Measurements from ENCODE around the gene PTPN1. TPM values are rescaled to one million over a fixed set of nuclear protein-coding genes. Genes with fewer than 3 reads are reported as not detected.

The PTPN1 gene
- total RNA-seq, 1 experiment from 2014 or later, result 30.8 TPM

DNA sequence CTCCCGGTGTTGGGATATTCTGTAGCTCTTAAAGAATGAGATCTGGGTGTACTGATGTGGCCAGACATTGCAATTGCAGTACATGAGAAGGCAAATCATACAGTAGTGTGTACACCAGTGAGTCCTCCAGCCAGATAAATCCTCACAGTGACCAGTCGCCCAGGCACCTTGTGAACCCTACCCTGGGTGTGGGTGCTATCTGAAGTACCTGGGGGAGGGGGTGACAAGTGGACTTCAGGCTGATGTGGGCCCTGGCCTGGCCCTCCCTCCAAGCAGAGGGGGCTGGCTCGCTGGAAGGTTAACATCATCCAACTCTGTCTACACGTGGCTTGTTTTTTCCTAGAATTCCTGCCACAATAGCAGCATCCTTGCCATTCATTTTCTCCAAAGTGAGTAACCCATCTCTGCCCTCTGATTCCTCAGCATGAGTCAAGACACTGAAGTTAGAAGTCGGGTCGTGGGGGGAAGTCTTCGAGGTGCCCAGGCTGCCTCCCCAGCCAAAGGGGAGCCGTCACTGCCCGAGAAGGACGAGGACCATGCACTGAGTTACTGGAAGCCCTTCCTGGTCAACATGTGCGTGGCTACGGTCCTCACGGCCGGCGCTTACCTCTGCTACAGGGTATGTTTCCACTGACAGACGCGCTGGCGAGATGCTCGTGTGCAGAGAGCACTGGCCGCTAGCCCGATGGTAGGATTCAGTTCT lies 70.8 kb downstream of the PTPN1 start:
- H3K9me3 ChIP-seq (ENCODE audit: control insufficient read depth, low read depth, low read length), result no peaks in the 10 kb centered on the region
- no peaks in the 10 kb centered on the region for H3K79me1 ChIP-seq (ENCODE audit: insufficient read depth, low read depth, low read length, poor library complexity, severe bottlenecking)
- H3K27me3 Mint-ChIP-seq (ENCODE audit: low read depth), result no peaks in the 10 kb centered on the region
- no peak overlapping the region for H2BK120ac ChIP-seq (ENCODE audit: low read depth, low read length, poor library complexity, severe bottlenecking)
- no peak overlapping the region for H3K18ac ChIP-seq (ENCODE audit: insufficient read length, low read depth, low read length)
- H4K5ac ChIP-seq (ENCODE audit: insufficient read length, low read depth, low read length), result no peak overlapping the region
- no peak overlapping the region for H3K4ac ChIP-seq (ENCODE audit: low read depth, low read length)
- no peaks in the 10 kb centered on the region for H4K20me1 ChIP-seq (ENCODE audit: control insufficient read depth, insufficient read depth, insufficient read length)
- no peak overlapping the region for H3K23ac ChIP-seq (ENCODE audit: insufficient read length, low read depth, low read length)
- no peak overlapping the region for H2BK12ac ChIP-seq (ENCODE audit: insufficient read length, low read depth, low read length)
- peaks cover 0 to 3% of the 10 kb centered on the region in 2 experiments; a peak in 2 of 4 replicates for H3K4me1 Mint-ChIP-seq
- no peak overlapping the region for H2AK5ac ChIP-seq (ENCODE audit: insufficient read length, low read length)
- H4K8ac ChIP-seq (replicated peaks; ENCODE audit: insufficient read length, low read depth, low read length), result no peak overlapping the region
- no peak overlapping the region for H3K4me3 Mint-ChIP-seq
- WGBS (ENCODE audit: extremely low coverage, insufficient read length, low lambda C conversion rate), result no CpG with 5 or more reads among the region's 21 CpGs
- no peak overlapping the region for H2BK20ac ChIP-seq (ENCODE audit: low read depth, low read length, poor library complexity, severe bottlenecking)
- DNase-seq, result no peak
- H3K4me1 ChIP-seq (ENCODE audit: insufficient read depth, low read length), result no peaks in the 10 kb centered on the region
- H3K36me3 Mint-ChIP-seq (ENCODE audit: insufficient read depth in 1 of 3, low read depth in 3 of 3), result peaks cover 21 to 64% (median 60%) of the 10 kb centered on the region in 3 experiments; a peak in 6 of 7 replicates
- no peak overlapping the region for H3T11ph ChIP-seq (ENCODE audit: low read length)
- H3K27ac Mint-ChIP-seq, result no peak overlapping the region
- no peak overlapping the region for H3K14ac ChIP-seq (ENCODE audit: insufficient read depth, low read length)
- H3K4me2 ChIP-seq (ENCODE audit: insufficient read depth, insufficient read length, low read length), result no peak overlapping the region
- H3K56ac ChIP-seq (ENCODE audit: insufficient read length, low read depth, low read length), result no peak overlapping the region
- no peak overlapping the region for H3K27ac ChIP-seq (ENCODE audit: insufficient read length, low read depth, low read length)
- no peak overlapping the region for H3K9ac ChIP-seq (ENCODE audit: extremely low read depth, insufficient read length, low read length)
- no peaks in the 10 kb centered on the region for H3K27me3 ChIP-seq (ENCODE audit: insufficient read depth, low read length)
- H4K91ac ChIP-seq (ENCODE audit: insufficient read length, low read depth, low read length), result no peak overlapping the region
- no peak overlapping the region for H2BK15ac ChIP-seq (ENCODE audit: low read depth, low read length)
- no peaks in the 10 kb centered on the region for H3K23me2 ChIP-seq (ENCODE audit: insufficient read length, low read depth, low read length, poor library complexity, severe bottlenecking)
- no peak overlapping the region for H2BK5ac ChIP-seq (ENCODE audit: insufficient read length, low read length)
- H3K9me3 Mint-ChIP-seq, result no peaks in the 10 kb centered on the region
- H3K79me2 ChIP-seq (ENCODE audit: insufficient read depth, low read length), result no peaks in the 10 kb centered on the region
- no peak overlapping the region for H2AFZ ChIP-seq (ENCODE audit: low read length)
- TF ChIP-seq, protein P1, sequence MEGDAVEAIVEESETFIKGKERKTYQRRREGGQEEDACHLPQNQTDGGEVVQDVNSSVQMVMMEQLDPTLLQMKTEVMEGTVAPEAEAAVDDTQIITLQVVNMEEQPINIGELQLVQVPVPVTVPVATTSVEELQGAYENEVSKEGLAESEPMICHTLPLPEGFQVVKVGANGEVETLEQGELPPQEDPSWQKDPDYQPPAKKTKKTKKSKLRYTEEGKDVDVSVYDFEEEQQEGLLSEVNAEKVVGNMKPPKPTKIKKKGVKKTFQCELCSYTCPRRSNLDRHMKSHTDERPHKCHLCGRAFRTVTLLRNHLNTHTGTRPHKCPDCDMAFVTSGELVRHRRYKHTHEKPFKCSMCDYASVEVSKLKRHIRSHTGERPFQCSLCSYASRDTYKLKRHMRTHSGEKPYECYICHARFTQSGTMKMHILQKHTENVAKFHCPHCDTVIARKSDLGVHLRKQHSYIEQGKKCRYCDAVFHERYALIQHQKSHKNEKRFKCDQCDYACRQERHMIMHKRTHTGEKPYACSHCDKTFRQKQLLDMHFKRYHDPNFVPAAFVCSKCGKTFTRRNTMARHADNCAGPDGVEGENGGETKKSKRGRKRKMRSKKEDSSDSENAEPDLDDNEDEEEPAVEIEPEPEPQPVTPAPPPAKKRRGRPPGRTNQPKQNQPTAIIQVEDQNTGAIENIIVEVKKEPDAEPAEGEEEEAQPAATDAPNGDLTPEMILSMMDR (conservative IDR thresholded peaks at IDR 0.05), result no peak
